Right lobe of liver (tissue), 6 donors: ENCODE data around the gene BRSK2. TPM values are rescaled to one million over a fixed set of nuclear protein-coding genes. Genes with fewer than 3 reads are reported as not detected.

Source experiments
- ATAC-seq, 4 donors: fragments of 200-7000 bp; cut with Tn5 transposase; one replicate each; pipeline ENCODE4 v1.9.1; 2020; ENCODE audit warnings: mild to moderate bottlenecking in 4 of 4, moderate library complexity in 4 of 4
- DNase-seq, 3 donors: peaks; one replicate each; pipeline ENCODE4 v3.0.0-alpha.2; 2020
- H3K27ac ChIP-seq, 3 donors: fragments of 200-600 bp; one replicate each; pipeline ENCODE4 v1.8.0; 2022
- H3K27me3 ChIP-seq, 2 donors: fragments of 200-600 bp; one replicate each; pipeline ENCODE4 v1.8.0; 2022
- H3K36me3 ChIP-seq, 4 donors: fragments of 200-600 bp; sonication (generic) in 1 of 4; one replicate each; pipeline versions ENCODE4 v1.5.1 to v1.8.0; 2017 to 2022; ENCODE audit warnings: control low read depth in 1 of 4
- H3K4me1 ChIP-seq, 4 donors: fragments of 200-600 bp; sonication (generic) in 1 of 4; one replicate each; pipeline versions ENCODE4 v1.5.1 to v1.8.0; 2017 to 2022; ENCODE audit warnings: control low read depth in 1 of 4
- H3K4me3 ChIP-seq, 3 donors: fragments of 200-600 bp; one replicate each; pipeline ENCODE4 v1.8.0; 2022
- H3K9me3 ChIP-seq, 4 donors: fragments of 200-600 bp; sonication (generic) in 1 of 4; one replicate each; pipeline versions ENCODE4 v1.5.1 to v1.8.0; 2017 to 2022; ENCODE audit warnings: control low read depth in 1 of 4
- POLR2A ChIP-seq: fragments of 450-650 bp; IDR thresholded peaks from one replicate; pipeline ENCODE4 v1.6.1; 2017; ENCODE audit warnings: antibody characterized with exemption, mild to moderate bottlenecking
- WGBS: methylation state at CpG from one replicate; pipeline ENCODE4 v1.1.6; 2018; ENCODE audit warnings: low coverage, low lambda C conversion rate; ENCODE audit not compliant: insufficient coverage; ENCODE audit errors: missing lambda C conversion rate; 5-methylcytosine and 5-hydroxymethylcytosine counted together
- intact Hi-C, 2 donors: fragments of 100-400 bp; cut with DNase I; formaldehyde crosslinking; loops; one replicate each; pipeline versions ENCODE4 v1.11.2 to v1.14.1; 2022
- total RNA-seq, 6 experiments: library from RNA; depleted of rRNA in 2 of 6; stranded (reverse); fragments of >200 nt in 2 of 6; fragmentation: NEBNext Ultra II Directional in 3 of 6; extraction: Animal tissue kit (Norgen Biotek cat#: 25700) in 3 of 6; gene quantifications; one replicate each; pipeline versions ENCODE4 v1.1.0 to v1.2.4, GENCODE V29; 2016 to 2023
- TF ChIP-seq, protein P1 (sequence below), 4 donors: fragments of 200-600 bp in 3 of 4; fragments of 450-650 bp in 1 of 4; IDR thresholded peaks; one replicate each; pipeline versions ENCODE4 v1.5.1 to v1.8.0; 2016 to 2022; ENCODE audit warnings: antibody characterized with exemption in 4 of 4, mild to moderate bottlenecking in 2 of 4
- donor health status: DM: no; HTN: yes; CAD: no.
- donor health status: DM: no; HTN: no; CAD: no.
- donor health status: DM: no; HTN: no; CAD: no.
- donor health status: DM: no; HTN: yes; CAD: no.
- donor health status: DM: no; HTN: yes; CAD: no.

The BRSK2 gene
- total RNA-seq, 6 experiments from 2014 or later, result 0.12 to 0.49 TPM; not detected in 4

DNA sequence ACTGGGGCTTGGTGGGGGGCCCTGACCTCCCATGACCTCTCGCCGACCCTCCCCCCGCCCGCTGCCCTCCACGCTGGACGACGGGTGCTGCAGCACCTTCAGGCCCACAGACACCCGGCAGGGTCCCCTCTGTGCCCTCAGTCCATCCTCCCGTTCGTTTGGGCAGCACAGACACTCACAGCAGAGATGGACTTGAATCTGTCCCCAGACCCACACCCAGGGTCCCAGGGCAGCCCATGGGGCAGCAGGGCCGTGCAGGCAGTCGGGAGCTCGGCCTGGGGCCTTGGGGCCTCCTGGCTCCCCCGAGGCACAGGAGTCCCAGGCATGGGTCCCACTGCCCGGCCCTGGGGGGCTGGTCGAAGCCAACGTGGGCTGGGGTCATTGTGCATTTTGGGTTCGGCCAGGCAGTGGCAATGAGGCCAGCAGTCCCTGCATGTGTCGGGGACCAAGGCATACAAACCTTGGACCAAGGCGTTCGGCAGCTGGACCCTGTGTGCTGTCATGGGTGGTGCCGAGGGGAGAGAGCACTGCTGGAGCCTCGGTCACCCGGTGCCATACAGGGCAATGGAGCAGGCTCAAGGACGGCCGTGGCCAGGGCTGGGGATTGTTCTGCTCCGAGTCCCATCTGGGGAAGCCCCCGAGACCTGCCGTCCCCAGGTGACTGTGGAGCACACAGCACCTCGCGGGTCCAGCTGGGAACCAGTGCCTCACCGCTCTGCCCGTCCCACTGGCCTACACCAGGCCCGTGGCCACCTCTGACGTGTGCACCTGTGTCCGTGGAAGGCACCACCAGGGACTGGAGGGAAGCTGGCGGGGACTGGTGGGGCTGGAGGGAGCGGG lies 19.3 kb upstream of the BRSK2 start:
- no peaks in the 10 kb centered on the region for H3K9me3 ChIP-seq
- no peaks in the 10 kb centered on the region for H3K27me3 ChIP-seq
- no peak overlapping the region for H3K27ac ChIP-seq
- DNase-seq (no peak), ATAC-seq (no peak)
- no peak overlapping the region for H3K4me3 ChIP-seq
- no peak for TF ChIP-seq POLR2A
- TF ChIP-seq, protein P1, sequence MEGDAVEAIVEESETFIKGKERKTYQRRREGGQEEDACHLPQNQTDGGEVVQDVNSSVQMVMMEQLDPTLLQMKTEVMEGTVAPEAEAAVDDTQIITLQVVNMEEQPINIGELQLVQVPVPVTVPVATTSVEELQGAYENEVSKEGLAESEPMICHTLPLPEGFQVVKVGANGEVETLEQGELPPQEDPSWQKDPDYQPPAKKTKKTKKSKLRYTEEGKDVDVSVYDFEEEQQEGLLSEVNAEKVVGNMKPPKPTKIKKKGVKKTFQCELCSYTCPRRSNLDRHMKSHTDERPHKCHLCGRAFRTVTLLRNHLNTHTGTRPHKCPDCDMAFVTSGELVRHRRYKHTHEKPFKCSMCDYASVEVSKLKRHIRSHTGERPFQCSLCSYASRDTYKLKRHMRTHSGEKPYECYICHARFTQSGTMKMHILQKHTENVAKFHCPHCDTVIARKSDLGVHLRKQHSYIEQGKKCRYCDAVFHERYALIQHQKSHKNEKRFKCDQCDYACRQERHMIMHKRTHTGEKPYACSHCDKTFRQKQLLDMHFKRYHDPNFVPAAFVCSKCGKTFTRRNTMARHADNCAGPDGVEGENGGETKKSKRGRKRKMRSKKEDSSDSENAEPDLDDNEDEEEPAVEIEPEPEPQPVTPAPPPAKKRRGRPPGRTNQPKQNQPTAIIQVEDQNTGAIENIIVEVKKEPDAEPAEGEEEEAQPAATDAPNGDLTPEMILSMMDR (IDR thresholded peaks at IDR 0.05), result no peak
- WGBS, result no CpG with 5 or more reads among the region's 38 CpGs
- intact Hi-C loops, result no loop called here
- no peaks in the 10 kb centered on the region for H3K4me1 ChIP-seq
- no peaks in the 10 kb centered on the region for H3K36me3 ChIP-seq

DNA sequence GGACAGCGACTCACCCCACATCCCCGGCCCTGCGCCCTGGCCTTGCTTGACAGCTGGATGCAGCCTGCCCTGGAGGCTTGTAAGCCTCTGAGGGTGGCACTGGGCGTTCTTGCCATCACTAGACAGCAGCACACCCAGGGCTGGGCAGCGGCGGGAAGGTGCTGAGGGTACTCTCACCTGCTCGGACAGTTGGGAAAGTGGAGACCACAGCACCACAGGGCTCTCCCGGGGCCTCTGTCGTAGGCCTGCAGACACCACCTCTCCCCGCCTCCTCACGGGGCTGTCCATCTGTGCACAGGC lies 18.8 kb upstream of the BRSK2 start:
- TF ChIP-seq, protein P1 (IDR thresholded peaks at IDR 0.05), result no peak
- Histone ChIP-seq H3K36me3 (no peaks in the 10 kb centered on the region), H3K27ac (no peak overlapping the region), H3K27me3 (no peaks in the 10 kb centered on the region), H3K4me1 (no peaks in the 10 kb centered on the region), H3K4me3 (no peak overlapping the region), H3K9me3 (no peaks in the 10 kb centered on the region)
- intact Hi-C loops, result no loop called here
- no peak for ATAC-seq
- DNase-seq, result no peak
- WGBS, result 80% methylated on average over 1 of the region's 11 CpGs

DNA sequence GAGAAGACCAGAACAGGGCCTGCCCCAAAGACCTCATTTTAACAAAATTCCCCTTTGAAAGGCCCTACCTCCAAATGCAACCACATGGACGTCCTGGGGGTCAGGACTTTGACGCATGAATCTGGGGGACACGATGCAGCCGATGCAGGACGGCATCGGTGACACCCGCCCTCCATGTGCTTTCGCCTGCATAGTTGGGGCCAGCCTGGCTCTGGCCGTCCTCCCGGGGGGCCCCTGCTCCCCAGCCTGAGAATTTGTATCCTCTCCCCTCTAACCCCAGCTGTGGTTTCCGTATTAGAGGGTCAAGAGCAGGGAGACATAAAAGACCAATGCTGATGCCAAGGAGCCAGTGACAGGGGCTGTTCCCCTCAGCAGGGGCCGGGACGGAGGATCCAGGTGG lies 18.4 kb upstream of the BRSK2 start:
- Histone ChIP-seq H3K4me3 (no peak overlapping the region), H3K27me3 (no peaks in the 10 kb centered on the region), H3K36me3 (no peaks in the 10 kb centered on the region), H3K9me3 (no peaks in the 10 kb centered on the region), H3K4me1 (no peaks in the 10 kb centered on the region), H3K27ac (no peak overlapping the region)
- WGBS, result 77% methylated on average over 7 of the region's 13 CpGs
- DNase-seq (no peak), ATAC-seq (no peak)
- intact Hi-C loops, result no loop called here
- TF ChIP-seq POLR2A, result no peak
- TF ChIP-seq, protein P1 (IDR thresholded peaks at IDR 0.05), result no peak

DNA sequence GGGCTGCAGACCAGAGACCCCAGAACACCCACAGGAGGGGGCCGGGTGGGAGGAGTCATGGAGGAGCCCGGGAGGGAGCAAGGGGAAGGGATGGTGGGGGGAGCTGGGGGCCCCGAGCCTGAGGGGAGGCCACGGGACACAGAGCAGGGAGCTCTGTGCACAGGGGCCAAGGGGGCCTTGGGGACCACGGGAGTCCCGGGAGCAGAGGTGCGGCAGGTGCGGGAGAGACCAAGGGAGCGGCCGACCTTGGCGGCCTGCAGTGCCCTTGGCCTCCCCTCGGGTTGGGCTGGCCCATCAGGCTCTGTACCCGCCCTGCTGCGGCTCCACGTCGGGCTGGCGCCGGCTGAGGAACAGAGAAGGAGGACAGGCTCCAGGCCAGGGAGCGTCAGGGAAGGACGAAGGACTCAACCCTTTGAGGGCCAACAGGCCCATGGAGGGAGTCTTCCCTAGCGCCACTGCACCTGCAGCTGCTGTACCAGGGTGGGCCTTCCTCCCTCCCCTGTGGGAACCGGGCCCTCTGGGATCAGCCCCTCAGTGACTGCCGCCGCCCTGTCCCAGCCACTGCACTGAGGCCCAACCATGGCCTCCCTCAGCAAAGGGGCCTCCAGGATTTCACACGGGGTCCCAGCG lies 17.8 kb upstream of the BRSK2 start:
- Histone ChIP-seq H3K36me3 (no peaks in the 10 kb centered on the region), H3K9me3 (no peaks in the 10 kb centered on the region), H3K27me3 (no peaks in the 10 kb centered on the region), H3K4me3 (no peak overlapping the region), H3K27ac (no peak overlapping the region), H3K4me1 (no peaks in the 10 kb centered on the region)
- TF ChIP-seq, protein P1 (IDR thresholded peaks at IDR 0.05), result no peak
- TF ChIP-seq POLR2A, result no peak
- DNase-seq (no peak), ATAC-seq (no peak)
- intact Hi-C loops, result no loop called here
- 68% methylated on average over 4 of the region's 26 CpGs for WGBS
